H9 (cell line): ENCODE measurements around the gene KCNIP4. TPM values are rescaled to one million over a fixed set of nuclear protein-coding genes. Genes with fewer than 3 reads are reported as not detected.

ENCODE experiments used
- DNase-seq: peaks from one replicate; pipeline ENCODE4 v3.0.0-alpha.2; 2017
- H2AFZ ChIP-seq: one replicate; pipeline ENCODE4 v1.6.1; 2013; ENCODE audit warnings: mild to moderate bottlenecking, low read length, control low read depth, moderate library complexity
- H2AK5ac ChIP-seq: 2 replicates; pipeline ENCODE4 v1.6.1; 2013; ENCODE audit warnings: low read length, control low read depth, mixed read lengths; ENCODE audit not compliant: insufficient read length
- H2BK120ac ChIP-seq: one replicate; pipeline ENCODE4 v1.6.1; 2013; ENCODE audit warnings: low read depth, mild to moderate bottlenecking, low read length, control low read depth, inconsistent platforms; ENCODE audit not compliant: poor library complexity, severe bottlenecking
- H2BK12ac ChIP-seq: 2 replicates; pipeline ENCODE4 v1.6.1; 2013; ENCODE audit warnings: low read length, control low read depth, mixed read lengths, low read depth; ENCODE audit not compliant: insufficient read length
- H2BK15ac ChIP-seq: 2 replicates; pipeline ENCODE4 v1.6.1; 2013; ENCODE audit warnings: low read depth, low read length, control low read depth
- H2BK20ac ChIP-seq: one replicate; pipeline ENCODE4 v1.6.1; 2013; ENCODE audit warnings: low read depth, mild to moderate bottlenecking, low read length, control low read depth, inconsistent platforms; ENCODE audit not compliant: poor library complexity, severe bottlenecking
- H2BK5ac ChIP-seq: 2 replicates; pipeline ENCODE4 v1.6.1; 2013; ENCODE audit warnings: low read length, control low read depth, mixed read lengths; ENCODE audit not compliant: insufficient read length
- H3K14ac ChIP-seq: 2 replicates; pipeline ENCODE4 v1.6.1; 2013; ENCODE audit warnings: low read length, control low read depth; ENCODE audit not compliant: insufficient read depth
- H3K18ac ChIP-seq: 2 replicates; pipeline ENCODE4 v1.6.1; 2013; ENCODE audit warnings: low read depth, mild to moderate bottlenecking, mixed read lengths, low read length, control low read depth; ENCODE audit not compliant: insufficient read length
- H3K23ac ChIP-seq: 2 replicates; pipeline ENCODE4 v1.6.1; 2013; ENCODE audit warnings: low read length, control low read depth, mixed read lengths, low read depth; ENCODE audit not compliant: insufficient read length
- H3K23me2 ChIP-seq: 2 replicates; pipeline ENCODE4 v1.6.1; 2013; ENCODE audit warnings: low read depth, mild to moderate bottlenecking, mixed read lengths, low read length, control low read depth; ENCODE audit not compliant: insufficient read length, poor library complexity, severe bottlenecking
- H3K27ac ChIP-seq: 2 replicates; pipeline ENCODE4 v1.5.1; 2013; ENCODE audit warnings: low read length, control low read depth, mixed read lengths, low read depth; ENCODE audit not compliant: insufficient read length
- H3K27me3 ChIP-seq: 2 replicates; pipeline ENCODE4 v1.6.1; 2013; ENCODE audit warnings: low read length, control low read depth, inconsistent platforms; ENCODE audit not compliant: insufficient read depth
- H3K4ac ChIP-seq: 2 replicates; pipeline ENCODE4 v1.6.1; 2013; ENCODE audit warnings: low read depth, mild to moderate bottlenecking, control low read depth, inconsistent platforms, low read length, moderate library complexity
- H3K4me1 ChIP-seq: 2 replicates; pipeline ENCODE4 v1.6.1; 2013; ENCODE audit warnings: low read length, control low read depth, inconsistent platforms; ENCODE audit not compliant: insufficient read depth
- H3K4me2 ChIP-seq: 2 replicates; pipeline ENCODE4 v1.6.1; 2013; ENCODE audit warnings: low read length, control low read depth, mixed read lengths; ENCODE audit not compliant: insufficient read length, insufficient read depth
- H3K56ac ChIP-seq: 2 replicates; pipeline ENCODE4 v1.6.1; 2013; ENCODE audit warnings: low read depth, mild to moderate bottlenecking, mixed read lengths, low read length, control low read depth; ENCODE audit not compliant: insufficient read length
- H3K79me1 ChIP-seq: 2 replicates; pipeline ENCODE4 v1.6.1; 2013; ENCODE audit warnings: low read depth, mild to moderate bottlenecking, moderate library complexity, low read length, control low read depth, inconsistent platforms; ENCODE audit not compliant: insufficient read depth, poor library complexity, severe bottlenecking
- H3K79me2 ChIP-seq: 2 replicates; pipeline ENCODE4 v1.6.1; 2013; ENCODE audit warnings: low read length, control low read depth, inconsistent platforms; ENCODE audit not compliant: insufficient read depth
- H3K9ac ChIP-seq: 2 replicates; pipeline ENCODE4 v1.6.1; 2013; ENCODE audit warnings: low read length, control low read depth, mixed read lengths; ENCODE audit not compliant: insufficient read length; ENCODE audit errors: extremely low read depth
- H3K9me3 ChIP-seq: one replicate; pipeline ENCODE4 v1.6.1; 2013; ENCODE audit warnings: low read depth, low read length, inconsistent platforms; ENCODE audit not compliant: control insufficient read depth
- H3T11ph ChIP-seq: one replicate; pipeline ENCODE4 v1.6.1; 2013; ENCODE audit warnings: mild to moderate bottlenecking, low read length, control low read depth, inconsistent platforms
- H4K20me1 ChIP-seq: one replicate; pipeline ENCODE4 v1.6.1; 2013; ENCODE audit not compliant: control insufficient read depth, insufficient read length, insufficient read depth
- H4K5ac ChIP-seq: 2 replicates; pipeline ENCODE4 v1.6.1; 2013; ENCODE audit warnings: low read depth, mild to moderate bottlenecking, mixed read lengths, low read length, control low read depth; ENCODE audit not compliant: insufficient read length
- H4K8ac ChIP-seq: replicated peaks from 2 replicates; pipeline ENCODE4 v1.6.1; 2013; ENCODE audit warnings: low read length, control low read depth, mixed read lengths, low read depth; ENCODE audit not compliant: insufficient read length
- H4K91ac ChIP-seq: 2 replicates; pipeline ENCODE4 v1.6.1; 2013; ENCODE audit warnings: low read depth, mild to moderate bottlenecking, moderate library complexity, mixed read lengths, low read length, control low read depth; ENCODE audit not compliant: insufficient read length
- H3K27ac Mint-ChIP-seq, 3 experiments: 2 replicates in 2 of 3; 3 replicates in 1 of 3; pipeline ENCODE4 v1.8.0; 2020 to 2021; ENCODE audit warnings: mixed read lengths in 3 of 3, mild to moderate bottlenecking in 1 of 3, moderate library complexity in 1 of 3
- H3K27me3 Mint-ChIP-seq: 2 replicates; pipeline ENCODE4 v1.8.0; 2021; ENCODE audit warnings: low read depth, mild to moderate bottlenecking, moderate library complexity, mixed read lengths
- H3K36me3 Mint-ChIP-seq, 3 experiments: 2 replicates in 2 of 3; 3 replicates in 1 of 3; pipeline ENCODE4 v1.8.0; 2020 to 2021; ENCODE audit warnings: low read depth in 3 of 3, mixed read lengths in 3 of 3; ENCODE audit not compliant: insufficient read depth in 1 of 3
- H3K4me1 Mint-ChIP-seq, 2 experiments: 2 replicates each; pipeline ENCODE4 v1.8.0; 2020; ENCODE audit warnings: mixed read lengths in 2 of 2
- H3K4me3 Mint-ChIP-seq, 2 experiments: 2 replicates in 1 of 2; 3 replicates in 1 of 2; pipeline ENCODE4 v1.8.0; 2020 to 2021; ENCODE audit warnings: mild to moderate bottlenecking in 2 of 2, mixed read lengths in 2 of 2, moderate library complexity in 1 of 2
- H3K9me3 Mint-ChIP-seq, 2 experiments: 2 replicates in 1 of 2; 3 replicates in 1 of 2; pipeline ENCODE4 v1.8.0; 2020; ENCODE audit warnings: mild to moderate bottlenecking in 2 of 2, mixed read lengths in 2 of 2, moderate library complexity in 1 of 2
- CTCF ChIP-seq: fragments of 200-600 bp; sonication (generic); conservative IDR thresholded peaks from 3 replicates; pipeline ENCODE4 v1.8.0; 2021; ENCODE audit warnings: antibody characterized with exemption, mild to moderate bottlenecking
- WGBS: extraction: QIAGEN DNeasy Blood & Tissue Kit; methylation state at CpG from one replicate; pipeline ENCODE4 v1.1.7; 2013; ENCODE audit warnings: missing lambda C conversion rate, low lambda C conversion rate, mixed read lengths; ENCODE audit not compliant: insufficient read length; ENCODE audit errors: extremely low coverage; 5-methylcytosine and 5-hydroxymethylcytosine counted together
- total RNA-seq: library from RNA; stranded (reverse); gene quantifications from 2 replicates; pipeline ENCODE4 v1.2.1, GENCODE V29; 2021

Gene KCNIP4
- total RNA-seq, 1 experiment from 2014 or later, result not detected

- WGBS, result no CpG with 5 or more reads among the region's 4 CpGs
- Histone ChIP-seq H3K56ac (no peak overlapping the region), H2BK12ac (no peak overlapping the region), H4K20me1 (no peaks in the 10 kb centered on the region), H3K9me3 (no peaks in the 10 kb centered on the region), H4K5ac (no peak overlapping the region), H4K8ac (no peak overlapping the region), H3K27me3 (no peaks in the 10 kb centered on the region), H3K79me2 (no peaks in the 10 kb centered on the region), H2BK20ac (no peak overlapping the region), H3K14ac (no peak overlapping the region), H2AK5ac (no peak overlapping the region), H3K4ac (no peak overlapping the region), H3K4me1 (no peaks in the 10 kb centered on the region), H2BK120ac (no peak overlapping the region), H3K23ac (no peak overlapping the region), H3K4me2 (no peak overlapping the region), H4K91ac (no peak overlapping the region), H3K23me2 (no peaks in the 10 kb centered on the region), H3K27ac (no peak overlapping the region), H3K9ac (no peak overlapping the region), H3T11ph (no peak overlapping the region), H2AFZ (no peak overlapping the region), H3K79me1 (no peaks in the 10 kb centered on the region), H2BK15ac (no peak overlapping the region), H3K18ac (no peak overlapping the region), H2BK5ac (no peak overlapping the region)
- H3K4me1 Mint-ChIP-seq, result no peaks in the 10 kb centered on the region
- no peak for DNase-seq
- H3K36me3 Mint-ChIP-seq, result no peaks in the 10 kb centered on the region
- no peak for TF ChIP-seq CTCF
- H3K27me3 Mint-ChIP-seq, result no peaks in the 10 kb centered on the region; the same call in 1 of the 2 replicates
- no peaks in the 10 kb centered on the region; a peak in 1 of 5 replicates for H3K9me3 Mint-ChIP-seq
- H3K4me3 Mint-ChIP-seq, result no peak overlapping the region
- no peak overlapping the region for H3K27ac Mint-ChIP-seq
Measured at GRCh38 chr4:21002976-21003375, 945.6 kb downstream of the KCNIP4 start.
